A549 (cell line): ENCODE results near the gene SGCA. TPM values are rescaled to one million over a fixed set of nuclear protein-coding genes. Genes with fewer than 3 reads are reported as not detected.
A peak's percentile ranks its signal among the peaks of the same experiment; 100 is the strongest.

Source experiments
- ATAC-seq, 2 experiments: fragments of 200-7000 bp in 1 of 2; fragments of >200 bp in 1 of 2; cut with Nextera tagmentation in 1 of 2; cut with Tn5 transposase in 1 of 2; 3 replicates each; pipeline versions ENCODE4 v1.8.0 to v1.9.1; 2018 to 2020; ENCODE audit warnings: mild to moderate bottlenecking in 1 of 2, moderate library complexity in 1 of 2
- CTCF ChIA-PET: fragments of 300-600 bp; sonication (Branson Sonifier 250); formaldehyde crosslinking; extraction: SDS; loops from one replicate; lab custom pipeline; 2021; ENCODE audit warnings: antibody characterized with exemption, inconsistent platforms; lab: Yijun Ruan, JAX
- POLR2A ChIA-PET: fragments of 350-600 bp; formaldehyde crosslinking; extraction: SDS; loops from one replicate; lab custom pipeline; 2021; ENCODE audit warnings: antibody characterized with exemption, inconsistent platforms; lab: Yijun Ruan, JAX
- DNase-seq, 2 experiments: peaks; one replicate each; pipeline versions ENCODE4 v3.0.0 to v3.0.0-alpha.2; 2011 to 2016; ENCODE audit warnings: low read depth in 1 of 2, low spot score in 1 of 2
- FAIRE-seq: peaks from 2 replicates; lab custom pipeline; 2011; peaks lifted over from hg19 to GRCh38; lab: Jason Lieb, UNC
- H3K27ac ChIP-seq, 2 experiments: fragments of >200 bp; sonication (Bioruptor Twin); formaldehyde crosslinking; 3 replicates each; pipeline ENCODE4 v1.5.1; 2016 to 2017
- H3K4me1 ChIP-seq: fragments of >200 bp; sonication (Bioruptor Twin); formaldehyde crosslinking; 3 replicates; pipeline ENCODE4 v1.6.1; 2016
- H3K4me2 ChIP-seq: fragments of >200 bp; sonication (Bioruptor Twin); formaldehyde crosslinking; 3 replicates; pipeline ENCODE4 v1.6.1; 2016
- H3K4me3 ChIP-seq: fragments of >200 bp; sonication (Bioruptor Twin); formaldehyde crosslinking; 3 replicates; pipeline ENCODE4 v1.5.1; 2016
- H3K9me3 ChIP-seq: fragments of >200 bp; sonication (Bioruptor Twin); formaldehyde crosslinking; 3 replicates; pipeline ENCODE4 v1.6.1; 2016
- BHLHE40 ChIP-seq: IDR thresholded peaks from 2 replicates; pipeline ENCODE4 v1.6.1; 2012; ENCODE audit warnings: low read depth, low read length, inconsistent platforms
- CBX8 ChIP-seq: fragments of 200-600 bp; sonication (generic); IDR thresholded peaks from 2 replicates; pipeline ENCODE4 v1.6.1; 2016
- CHD2 ChIP-seq: fragments of 150-350 bp; IDR thresholded peaks from 2 replicates; pipeline ENCODE4 v1.6.1; 2014; ENCODE audit warnings: low read length; ENCODE audit not compliant: partially characterized antibody
- E2F6 ChIP-seq: IDR thresholded peaks from 2 replicates; pipeline ENCODE4 v1.6.1; 2012; ENCODE audit warnings: low read depth, borderline replicate concordance
- EHF ChIP-seq: fragments of 250-450 bp; sonication (Bioruptor Pico); IDR thresholded peaks from 2 replicates; pipeline ENCODE4 v1.5.0; 2020; ENCODE audit warnings: mild to moderate bottlenecking
- EP300 ChIP-seq, 2 experiments: fragments of >200 bp; sonication (Bioruptor Twin); formaldehyde crosslinking; IDR thresholded peaks; 2 replicates in 1 of 2; 3 replicates in 1 of 2; pipeline ENCODE4 v1.6.1; 2016 to 2017
- ESRRA ChIP-seq: fragments of 150-350 bp; IDR thresholded peaks from 2 replicates; pipeline ENCODE4 v1.6.1; 2014; ENCODE audit warnings: mild to moderate bottlenecking, low read length, borderline replicate concordance
- HEYL ChIP-seq: fragments of 250-450 bp; sonication (Bioruptor Pico); IDR thresholded peaks from 2 replicates; pipeline ENCODE4 v1.8.0; 2021; ENCODE audit warnings: mild to moderate bottlenecking, moderate library complexity
- KDM5A ChIP-seq: fragments of 200-600 bp; sonication (generic); IDR thresholded peaks from 2 replicates; pipeline ENCODE4 v1.6.1; 2016; ENCODE audit warnings: antibody characterized with exemption, mild to moderate bottlenecking
- MAFK ChIP-seq: fragments of 450-650 bp; IDR thresholded peaks from 2 replicates; pipeline ENCODE4 v1.6.1; 2014; ENCODE audit not compliant: partially characterized antibody
- MAZ ChIP-seq: fragments of 150-350 bp; IDR thresholded peaks from 2 replicates; pipeline ENCODE4 v1.6.1; 2014; ENCODE audit warnings: antibody characterized with exemption, low read depth, low read length, borderline replicate concordance
- NFE2L2 ChIP-seq: fragments of 150-350 bp; conservative IDR thresholded peaks from 2 replicates; pipeline ENCODE4 v1.6.1; 2014; ENCODE audit warnings: low read length
- PBX3 ChIP-seq: IDR thresholded peaks from 2 replicates; pipeline ENCODE4 v1.6.1; 2012
- PHF8 ChIP-seq: fragments of 200-600 bp; sonication (generic); IDR thresholded peaks from 2 replicates; pipeline ENCODE4 v1.6.1; 2016; ENCODE audit warnings: low read depth, mild to moderate bottlenecking, antibody characterized with exemption, moderate library complexity, borderline replicate concordance
- RARB ChIP-seq: fragments of 250-450 bp; sonication (Bioruptor Pico); IDR thresholded peaks from 2 replicates; pipeline ENCODE4 v1.8.0; 2021; ENCODE audit warnings: mild to moderate bottlenecking, moderate library complexity
- RCOR1 ChIP-seq: fragments of 150-350 bp; IDR thresholded peaks from 2 replicates; pipeline ENCODE4 v1.6.1; 2014; ENCODE audit warnings: antibody characterized with exemption, low read length, low read depth
- REST ChIP-seq: fragments of 200-600 bp; sonication (generic); IDR thresholded peaks from 2 replicates; pipeline ENCODE4 v1.6.1; 2016; ENCODE audit warnings: antibody characterized with exemption, mild to moderate bottlenecking, moderate library complexity
- RFX5 ChIP-seq: fragments of 450-650 bp; IDR thresholded peaks from 2 replicates; pipeline ENCODE4 v1.7.1; 2014; ENCODE audit warnings: antibody characterized with exemption, mild to moderate bottlenecking, moderate library complexity
- SMC3 ChIP-seq: fragments of >200 bp; sonication (Bioruptor Twin); formaldehyde crosslinking; IDR thresholded peaks from 3 replicates; pipeline ENCODE4 v1.6.1; 2018; ENCODE audit warnings: inconsistent platforms
- SREBF2 ChIP-seq: fragments of 450-650 bp; IDR thresholded peaks from 2 replicates; pipeline ENCODE4 v1.6.1; 2014; ENCODE audit warnings: mild to moderate bottlenecking, moderate library complexity
- ZFP36 ChIP-seq: fragments of 450-650 bp; IDR thresholded peaks from 2 replicates; pipeline ENCODE4 v1.6.1; 2014; ENCODE audit warnings: borderline replicate concordance; ENCODE audit not compliant: partially characterized antibody
- ZNF302 ChIP-seq: fragments of 250-450 bp; sonication (Bioruptor Pico); IDR thresholded peaks from 2 replicates; pipeline ENCODE4 v1.9.0; 2021; ENCODE audit warnings: inconsistent platforms, mild to moderate bottlenecking, moderate library complexity
- ZSCAN20 ChIP-seq: fragments of 250-450 bp; sonication (Bioruptor Pico); IDR thresholded peaks from 2 replicates; pipeline ENCODE4 v1.8.0; 2022; ENCODE audit warnings: mild to moderate bottlenecking, moderate library complexity
- WGBS: methylation state at CpG from one replicate; pipeline ENCODE4 v1.1.6; 2017; ENCODE audit errors: missing lambda C conversion rate; 5-methylcytosine and 5-hydroxymethylcytosine counted together
- polyA plus RNA-seq, 4 experiments: library from polyadenylated mRNA; depleted of rRNA in 3 of 4; stranded (reverse); fragments of >200 nt; fragmentation: RNase III in 1 of 4; extraction: RNeasy Plus Mini Kit Qiagen cat#74134 plus additional on column Dnase treatment in 1 of 4; gene quantifications; 2 replicates in 3 of 4; 3 replicates in 1 of 4; pipeline ENCODE4 v1.2.3, GENCODE V29; 2011 to 2017
- TF ChIP-seq, protein P1 (sequence below): fragments of >200 bp; sonication (Bioruptor Twin); formaldehyde crosslinking; IDR thresholded peaks from 2 replicates; pipeline ENCODE4 v1.6.1; 2016
- TF ChIP-seq, protein P2 (sequence below): fragments of 250-450 bp; sonication (Bioruptor Pico); IDR thresholded peaks from 2 replicates; pipeline ENCODE4 v1.5.0; 2021; ENCODE audit warnings: mild to moderate bottlenecking, moderate library complexity, borderline replicate concordance

SGCA gene
- polyA plus RNA-seq, 2 of the 4 experiments (the other 2 are of a cell fraction), result 0.44 to 3.4 TPM

- CTCF ChIA-PET, result interaction anchor here (0.6 to 17.0 kb wide), 10 partner anchors 10 to 128 kb away, joined by 3 to 817 read pairs (median 35); partner anchors contain the start of genes COL1A1, PPP1R9B and TMEM92
- peak overlapping the region in 1 of 2 experiments; percentile 33; a peak in 1 of 6 replicates for H3K27ac ChIP-seq
- 79% methylated on average over 19 of the region's 19 CpGs for WGBS
- FAIRE-seq (no peak), DNase-seq (no peak), ATAC-seq (no peak)
- TF ChIP-seq REST (no peak), RCOR1 (no peak), MAFK (no peak), RARB (no peak), RFX5 (no peak), HEYL (CRISPR knock-in tag) (no peak), KDM5A (no peak), PBX3 (no peak), BHLHE40 (no peak), ESRRA (no peak), NFE2L2 (no peak), ZNF302 (CRISPR knock-in tag) (no peak), PHF8 (no peak), ZSCAN20 (CRISPR knock-in tag) (no peak), CBX8 (no peak), EP300 (IDR thresholded peaks at IDR 0.05) (no peak), CHD2 (no peak), SREBF2 (no peak)
- TF ChIP-seq, protein P1, sequence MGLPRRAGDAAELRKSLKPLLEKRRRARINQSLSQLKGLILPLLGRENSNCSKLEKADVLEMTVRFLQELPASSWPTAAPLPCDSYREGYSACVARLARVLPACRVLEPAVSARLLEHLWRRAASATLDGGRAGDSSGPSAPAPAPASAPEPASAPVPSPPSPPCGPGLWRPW, result no peak
- TF ChIP-seq, protein P2, sequence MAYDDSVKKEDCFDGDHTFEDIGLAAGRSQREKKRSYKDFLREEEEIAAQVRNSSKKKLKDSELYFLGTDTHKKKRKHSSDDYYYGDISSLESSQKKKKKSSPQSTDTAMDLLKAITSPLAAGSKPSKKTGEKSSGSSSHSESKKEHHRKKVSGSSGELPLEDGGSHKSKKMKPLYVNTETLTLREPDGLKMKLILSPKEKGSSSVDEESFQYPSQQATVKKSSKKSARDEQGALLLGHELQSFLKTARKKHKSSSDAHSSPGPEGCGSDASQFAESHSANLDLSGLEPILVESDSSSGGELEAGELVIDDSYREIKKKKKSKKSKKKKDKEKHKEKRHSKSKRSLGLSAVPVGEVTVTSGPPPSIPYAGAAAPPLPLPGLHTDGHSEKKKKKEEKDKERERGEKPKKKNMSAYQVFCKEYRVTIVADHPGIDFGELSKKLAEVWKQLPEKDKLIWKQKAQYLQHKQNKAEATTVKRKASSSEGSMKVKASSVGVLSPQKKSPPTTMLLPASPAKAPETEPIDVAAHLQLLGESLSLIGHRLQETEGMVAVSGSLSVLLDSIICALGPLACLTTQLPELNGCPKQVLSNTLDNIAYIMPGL (CRISPR knock-in tag), result no peak
- H3K9me3 ChIP-seq, result no peaks in the 10 kb centered on the region
- H3K4me1 ChIP-seq, result peaks cover 16% of the 10 kb centered on the region; the same call in 2 of the 3 replicates
- H3K4me2 ChIP-seq, result no peak overlapping the region
- POLR2A ChIA-PET, result no interaction called here
- no peak overlapping the region for H3K4me3 ChIP-seq
Measured at GRCh38 chr17:50167371-50167770, 1.6 kb downstream of the SGCA start.

- ATAC-seq, result no peak
- CTCF ChIA-PET, result interaction anchor here (0.9 to 17.0 kb wide), 22 partner anchors 10 to 191 kb away, joined by 3 to 817 read pairs (median 6); partner anchors contain the start of genes COL1A1, PPP1R9B and TMEM92
Measured at GRCh38 chr17:50168319-50168718, 2.5 kb downstream of the SGCA start.

More at GRCh38 chr17:50168319-50168718, 2.5 kb downstream of the SGCA start:
- H3K9me3 ChIP-seq, result no peaks in the 10 kb centered on the region
- 71% methylated on average over 13 of the region's 13 CpGs for WGBS
- TF ChIP-seq EHF (CRISPR knock-in tag) (no peak), E2F6 (no peak), MAZ (no peak), CBX8 (no peak), SMC3 (no peak), ZFP36 (peak; percentile 64)
- no peak for FAIRE-seq
- peaks cover 18% of the 10 kb centered on the region for H3K4me1 ChIP-seq
- POLR2A ChIA-PET, result interaction anchor here (1.9 kb wide), 1 partner anchor 9 kb away, joined by 9 read pairs; no protein-coding TSS in a partner anchor
- H3K4me3 ChIP-seq, result no peak overlapping the region
- no peak overlapping the region for H3K4me2 ChIP-seq
- H3K27ac ChIP-seq, result no peak overlapping the region
- no peak for DNase-seq
